Measurements from ENCODE around the gene PYGB. TPM values are rescaled to one million over a fixed set of nuclear protein-coding genes. Genes with fewer than 3 reads are reported as not detected.

The PYGB gene
- total RNA-seq, 1 experiment from 2014 or later, result 216 TPM

GRCh38 chr20:25277051-25277801 is 29.3 kb downstream of the PYGB start:
- Histone ChIP-seq H2AFZ (ENCODE audit: low read length) (no peak overlapping the region), H4K20me1 (ENCODE audit: low read length) (no peaks in the 10 kb centered on the region), H3K79me2 (ENCODE audit: low read length) (no peaks in the 10 kb centered on the region), H3K4me2 (ENCODE audit: low read length) (no peak overlapping the region), H3K36me3 (ENCODE audit: low read depth, low read length) (peaks cover 74% of the 10 kb centered on the region), H3K4me1 (ENCODE audit: insufficient read depth, low read length) (no peaks in the 10 kb centered on the region), H3K4me3 (ENCODE audit: low read length) (no peak overlapping the region), H3K9me2 (replicated peaks; ENCODE audit: low read length) (no peaks in the 10 kb centered on the region), H3K27me3 (ENCODE audit: low read length) (no peaks in the 10 kb centered on the region), H3K9ac (ENCODE audit: low read length) (no peak overlapping the region), H3K27ac (ENCODE audit: low read length) (no peak overlapping the region), H3K9me3 (ENCODE audit: low read length) (no peaks in the 10 kb centered on the region), H3F3A (ENCODE audit: low read length, unreplicated experiment) (no peaks in the 10 kb centered on the region)
- intact Hi-C loops (cut with micrococcal nuclease), result no loop called here
- ChIA-PET CTCF (no interaction called here), POLR2A (ENCODE audit: unreplicated experiment) (no interaction called here)
- BruUV-seq (replicated peaks), result no TSS peak
- TF ChIP-seq CTCF (conservative IDR thresholded peaks at IDR 0.05; ENCODE audit: low read depth, low read length) (no peak), EZH2 (IDR thresholded peaks at IDR 0.05; ENCODE audit: low read length, unreplicated experiment) (no peak), EZH2phosphoT487 (IDR thresholded peaks at IDR 0.05; ENCODE audit: borderline replicate concordance, low read length) (no peak)
- ATAC-seq (no peak), DNase-seq (no peak)

GRCh38 chr20:25277941-25278521 is 30.1 kb downstream of the PYGB start:
- no peaks in the 10 kb centered on the region for H4K20me1 ChIP-seq (ENCODE audit: low read length)
- H3K79me2 ChIP-seq (ENCODE audit: low read length), result no peaks in the 10 kb centered on the region
- no peak for DNase-seq
- H3K27me3 ChIP-seq (ENCODE audit: low read length), result no peaks in the 10 kb centered on the region
- POLR2A ChIA-PET (ENCODE audit: unreplicated experiment), result no interaction called here
- H3K9me2 ChIP-seq (replicated peaks; ENCODE audit: low read length), result no peaks in the 10 kb centered on the region
- no peak overlapping the region for H2AFZ ChIP-seq (ENCODE audit: low read length)
- TF ChIP-seq CTCF (conservative IDR thresholded peaks at IDR 0.05; ENCODE audit: low read depth, low read length) (no peak), EZH2 (IDR thresholded peaks at IDR 0.05; ENCODE audit: low read length, unreplicated experiment) (no peak), EZH2phosphoT487 (IDR thresholded peaks at IDR 0.05; ENCODE audit: borderline replicate concordance, low read length) (no peak)
- no peaks in the 10 kb centered on the region for H3F3A ChIP-seq (ENCODE audit: low read length, unreplicated experiment)
- CTCF ChIA-PET, result no interaction called here
- H3K9me3 ChIP-seq (ENCODE audit: low read length), result no peaks in the 10 kb centered on the region
- H3K4me3 ChIP-seq (ENCODE audit: low read length), result no peak overlapping the region
- H3K27ac ChIP-seq (ENCODE audit: low read length), result no peak overlapping the region
- no peak overlapping the region for H3K4me2 ChIP-seq (ENCODE audit: low read length)
- no TSS peak for BruUV-seq (replicated peaks)
- H3K36me3 ChIP-seq (ENCODE audit: low read depth, low read length), result peaks cover 72% of the 10 kb centered on the region
- H3K9ac ChIP-seq (ENCODE audit: low read length), result no peak overlapping the region
- intact Hi-C loops (cut with micrococcal nuclease), result no loop called here
- ATAC-seq, result no peak
- no peaks in the 10 kb centered on the region for H3K4me1 ChIP-seq (ENCODE audit: insufficient read depth, low read length)

All from PC-3 (cell line).